PC-3 (cell line): Measurements from ENCODE around the gene NOL4L.

Experiments
- EZH2 ChIP-seq: fragments of 300-600 bp; sonication (generic); IDR thresholded peaks from one replicate; pipeline ENCODE4 v1.6.1; 2017; ENCODE audit warnings: antibody characterized with exemption, mild to moderate bottlenecking, low read length; ENCODE audit not compliant: unreplicated experiment
- EZH2phosphoT487 ChIP-seq: fragments of 300-600 bp; sonication (generic); IDR thresholded peaks from 2 replicates; pipeline ENCODE4 v1.6.1; 2018; ENCODE audit warnings: mild to moderate bottlenecking, antibody characterized with exemption, low read length, borderline replicate concordance
- TF ChIP-seq, protein P1 (sequence below): fragments of 300-600 bp; sonication (generic); conservative IDR thresholded peaks from 2 replicates; pipeline ENCODE4 v1.5.1; 2017; ENCODE audit warnings: antibody characterized with exemption, low read depth, mild to moderate bottlenecking, low read length

- TF ChIP-seq, protein P1, sequence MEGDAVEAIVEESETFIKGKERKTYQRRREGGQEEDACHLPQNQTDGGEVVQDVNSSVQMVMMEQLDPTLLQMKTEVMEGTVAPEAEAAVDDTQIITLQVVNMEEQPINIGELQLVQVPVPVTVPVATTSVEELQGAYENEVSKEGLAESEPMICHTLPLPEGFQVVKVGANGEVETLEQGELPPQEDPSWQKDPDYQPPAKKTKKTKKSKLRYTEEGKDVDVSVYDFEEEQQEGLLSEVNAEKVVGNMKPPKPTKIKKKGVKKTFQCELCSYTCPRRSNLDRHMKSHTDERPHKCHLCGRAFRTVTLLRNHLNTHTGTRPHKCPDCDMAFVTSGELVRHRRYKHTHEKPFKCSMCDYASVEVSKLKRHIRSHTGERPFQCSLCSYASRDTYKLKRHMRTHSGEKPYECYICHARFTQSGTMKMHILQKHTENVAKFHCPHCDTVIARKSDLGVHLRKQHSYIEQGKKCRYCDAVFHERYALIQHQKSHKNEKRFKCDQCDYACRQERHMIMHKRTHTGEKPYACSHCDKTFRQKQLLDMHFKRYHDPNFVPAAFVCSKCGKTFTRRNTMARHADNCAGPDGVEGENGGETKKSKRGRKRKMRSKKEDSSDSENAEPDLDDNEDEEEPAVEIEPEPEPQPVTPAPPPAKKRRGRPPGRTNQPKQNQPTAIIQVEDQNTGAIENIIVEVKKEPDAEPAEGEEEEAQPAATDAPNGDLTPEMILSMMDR, result no peak
- TF ChIP-seq EZH2 (no peak), EZH2phosphoT487 (no peak)
Measured at GRCh38 chr20:32466739-32467505, 118.2 kb downstream of the NOL4L start.
